Measurements from ENCODE around the gene CCDC60. TPM values are rescaled to one million over a fixed set of nuclear protein-coding genes. Genes with fewer than 3 reads are reported as not detected.

Gene CCDC60
- total RNA-seq, 4 donors from 2014 or later, result not detected

DNA sequence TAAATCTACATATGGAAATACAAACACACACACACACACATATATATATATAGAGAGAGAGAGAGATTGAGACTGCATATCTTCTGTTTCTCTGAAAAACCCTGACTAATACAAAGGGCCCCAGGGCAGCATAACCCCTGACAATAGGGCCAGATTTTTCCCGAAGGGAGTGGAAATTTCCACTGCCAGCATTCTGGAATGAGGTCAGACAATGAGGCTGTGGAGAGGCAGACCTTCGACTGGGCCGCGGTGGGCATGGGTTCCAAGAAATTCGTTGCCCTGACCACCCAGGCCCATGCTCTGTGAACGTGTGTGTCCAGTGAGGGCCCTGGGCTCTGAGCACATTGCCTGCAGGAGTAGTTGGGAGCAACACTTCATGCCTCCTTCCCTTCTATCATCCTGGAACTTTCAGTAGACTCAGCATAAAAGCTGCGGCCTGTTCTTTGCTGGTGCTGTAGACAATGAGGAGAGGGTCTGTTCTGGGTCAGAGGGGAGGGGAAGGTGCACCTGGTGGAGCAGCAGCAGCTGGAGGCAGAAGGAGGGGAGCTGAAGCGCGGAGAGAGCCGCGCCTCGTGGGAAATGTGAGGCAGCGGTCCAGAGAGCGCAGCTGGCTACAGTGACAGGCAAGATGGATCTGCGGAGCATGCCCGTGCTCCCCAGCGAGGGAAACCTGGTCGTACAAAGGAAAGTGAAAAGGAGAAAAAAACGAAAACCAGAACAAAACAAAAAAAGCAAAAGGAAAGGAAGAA, 25.6 kb upstream of the CCDC60 start:
- no peak overlapping the region for H3K4me3 ChIP-seq (ENCODE audit: low read depth, poor library complexity, severe bottlenecking)
- DNase-seq (ENCODE audit: low spot score in 2 of 2), result no peak
- no peak for TF ChIP-seq POLR2A (IDR thresholded peaks at IDR 0.05)
- TF ChIP-seq, protein P1, sequence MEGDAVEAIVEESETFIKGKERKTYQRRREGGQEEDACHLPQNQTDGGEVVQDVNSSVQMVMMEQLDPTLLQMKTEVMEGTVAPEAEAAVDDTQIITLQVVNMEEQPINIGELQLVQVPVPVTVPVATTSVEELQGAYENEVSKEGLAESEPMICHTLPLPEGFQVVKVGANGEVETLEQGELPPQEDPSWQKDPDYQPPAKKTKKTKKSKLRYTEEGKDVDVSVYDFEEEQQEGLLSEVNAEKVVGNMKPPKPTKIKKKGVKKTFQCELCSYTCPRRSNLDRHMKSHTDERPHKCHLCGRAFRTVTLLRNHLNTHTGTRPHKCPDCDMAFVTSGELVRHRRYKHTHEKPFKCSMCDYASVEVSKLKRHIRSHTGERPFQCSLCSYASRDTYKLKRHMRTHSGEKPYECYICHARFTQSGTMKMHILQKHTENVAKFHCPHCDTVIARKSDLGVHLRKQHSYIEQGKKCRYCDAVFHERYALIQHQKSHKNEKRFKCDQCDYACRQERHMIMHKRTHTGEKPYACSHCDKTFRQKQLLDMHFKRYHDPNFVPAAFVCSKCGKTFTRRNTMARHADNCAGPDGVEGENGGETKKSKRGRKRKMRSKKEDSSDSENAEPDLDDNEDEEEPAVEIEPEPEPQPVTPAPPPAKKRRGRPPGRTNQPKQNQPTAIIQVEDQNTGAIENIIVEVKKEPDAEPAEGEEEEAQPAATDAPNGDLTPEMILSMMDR (IDR thresholded peaks at IDR 0.05), result no peak
- 51 to 63% methylated on average over 19 of the region's 19 CpGs for WGBS, 2 donors
- intact Hi-C loops (cut with DNase I; ENCODE audit: low total_unique reads), result no loop called here

DNA sequence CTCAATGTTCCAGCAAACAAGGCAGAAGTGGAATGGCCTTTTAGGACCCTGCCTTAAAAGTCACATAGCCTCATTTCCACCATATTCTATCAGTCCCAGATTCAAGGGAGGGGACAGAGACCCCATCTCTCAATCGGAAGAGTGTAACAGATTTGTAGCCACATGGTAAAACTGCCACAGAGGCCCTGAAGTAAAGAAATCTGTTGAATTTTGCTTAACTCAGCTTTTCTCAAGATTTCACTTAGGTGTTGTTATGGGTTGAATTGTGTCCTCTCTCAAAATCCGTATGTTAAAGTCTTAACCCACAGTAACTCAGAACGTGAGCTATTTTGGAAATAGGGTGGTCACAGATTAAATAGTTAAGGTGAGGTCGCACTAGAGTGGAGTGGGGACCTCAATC, 22.7 kb upstream of the CCDC60 start:
- intact Hi-C loops (cut with DNase I; ENCODE audit: low total_unique reads), result no loop called here
- H3K4me3 ChIP-seq (ENCODE audit: low read depth, poor library complexity, severe bottlenecking), result no peak overlapping the region
- TF ChIP-seq, protein P1 (IDR thresholded peaks at IDR 0.05), result no peak
- TF ChIP-seq POLR2A (IDR thresholded peaks at IDR 0.05), result no peak
- 69 to 87% methylated on average over 4 of the region's 4 CpGs for WGBS, 2 donors
- no peak for DNase-seq (ENCODE audit: low spot score in 2 of 2)

DNA sequence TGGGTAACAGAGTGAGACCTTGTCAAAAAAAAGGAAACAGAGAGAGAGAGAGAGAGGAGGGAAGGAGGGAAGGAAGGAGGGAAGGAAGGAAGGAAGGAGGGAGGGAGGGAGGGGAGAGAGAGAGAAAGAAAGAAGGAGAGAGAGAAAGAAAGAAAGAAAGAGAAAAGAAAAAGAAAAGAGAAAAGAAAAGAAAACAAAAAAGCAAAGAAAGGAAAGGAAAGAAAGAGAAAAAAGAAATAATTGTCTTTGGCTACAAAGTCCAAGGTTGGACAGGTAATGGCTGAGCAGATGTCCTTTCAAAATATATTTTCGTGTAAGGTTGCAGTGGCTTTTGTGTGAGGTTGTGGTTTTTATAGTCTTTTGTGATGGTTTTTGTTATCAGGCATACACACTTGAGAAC, 21.6 kb upstream of the CCDC60 start:
- TF ChIP-seq, protein P1 (IDR thresholded peaks at IDR 0.05), result no peak
- TF ChIP-seq POLR2A (IDR thresholded peaks at IDR 0.05), result no peak
- no peak for DNase-seq (ENCODE audit: low spot score in 2 of 2)
- WGBS, 2 donors, result 69 to 72% methylated on average over 1 of the region's 1 CpG
- H3K4me3 ChIP-seq (ENCODE audit: low read depth, poor library complexity, severe bottlenecking), result no peak overlapping the region
- intact Hi-C loops (cut with DNase I; ENCODE audit: low total_unique reads), result no loop called here

DNA sequence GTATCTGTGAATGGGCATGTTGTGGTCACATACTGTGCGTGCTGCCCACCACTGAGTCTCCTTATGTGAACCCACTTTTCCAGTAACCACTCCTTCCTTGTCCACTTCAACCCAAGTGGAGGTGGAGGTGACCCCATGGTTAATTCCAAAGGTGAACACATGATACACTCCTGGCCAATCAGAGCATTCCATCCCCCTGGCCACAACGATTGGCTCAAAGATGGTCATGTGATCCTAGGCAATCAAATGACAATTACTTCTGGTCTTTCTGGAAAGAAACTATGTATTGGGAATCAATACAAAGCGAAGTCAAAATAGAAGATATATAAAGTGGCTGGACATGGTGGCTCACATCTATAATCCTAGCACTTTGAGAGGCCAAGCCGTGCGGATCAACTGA, 20.2 kb upstream of the CCDC60 start:
- 92 to 95% methylated on average over 5 of the region's 5 CpGs for WGBS, 2 donors

DNA sequence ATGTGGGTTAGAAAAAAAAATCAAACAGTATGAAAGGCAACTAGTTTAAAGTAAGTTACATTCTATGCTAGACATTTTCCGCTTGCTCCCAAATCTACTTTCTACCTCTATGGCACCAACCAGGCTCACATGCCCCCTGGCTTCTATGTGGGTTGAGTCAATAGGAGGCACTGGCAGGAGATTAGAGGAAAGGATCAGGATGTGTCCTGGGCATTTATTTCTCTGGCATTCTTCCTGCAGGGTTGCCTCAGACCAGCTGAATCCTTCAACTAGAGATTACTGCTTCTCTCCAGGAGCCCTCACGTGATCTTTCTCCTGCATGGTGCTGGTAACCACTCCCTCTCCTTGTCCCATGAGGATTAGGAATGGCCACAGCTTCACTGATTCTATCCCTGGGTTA, 14.9 kb upstream of the CCDC60 start:
- no peak for TF ChIP-seq POLR2A (IDR thresholded peaks at IDR 0.05)
- TF ChIP-seq, protein P1 (IDR thresholded peaks at IDR 0.05), result no peak
- H3K4me3 ChIP-seq (ENCODE audit: low read depth, poor library complexity, severe bottlenecking), result no peak overlapping the region
- 42 to 49% methylated on average over 2 of the region's 2 CpGs for WGBS, 2 donors
- intact Hi-C loops (cut with DNase I; ENCODE audit: low total_unique reads), result no loop called here
- peak in 1 of 2 donors; percentile 52 for DNase-seq (ENCODE audit: low spot score in 2 of 2)

More for the DNA sequence above, 20.2 kb upstream of the CCDC60 start:
- intact Hi-C loops (cut with DNase I; ENCODE audit: low total_unique reads), result no loop called here
- no peak overlapping the region for H3K4me3 ChIP-seq (ENCODE audit: low read depth, poor library complexity, severe bottlenecking)
- DNase-seq (ENCODE audit: low spot score in 2 of 2), result no peak
- TF ChIP-seq POLR2A (IDR thresholded peaks at IDR 0.05), result no peak
- TF ChIP-seq, protein P1 (IDR thresholded peaks at IDR 0.05), result no peak

DNA sequence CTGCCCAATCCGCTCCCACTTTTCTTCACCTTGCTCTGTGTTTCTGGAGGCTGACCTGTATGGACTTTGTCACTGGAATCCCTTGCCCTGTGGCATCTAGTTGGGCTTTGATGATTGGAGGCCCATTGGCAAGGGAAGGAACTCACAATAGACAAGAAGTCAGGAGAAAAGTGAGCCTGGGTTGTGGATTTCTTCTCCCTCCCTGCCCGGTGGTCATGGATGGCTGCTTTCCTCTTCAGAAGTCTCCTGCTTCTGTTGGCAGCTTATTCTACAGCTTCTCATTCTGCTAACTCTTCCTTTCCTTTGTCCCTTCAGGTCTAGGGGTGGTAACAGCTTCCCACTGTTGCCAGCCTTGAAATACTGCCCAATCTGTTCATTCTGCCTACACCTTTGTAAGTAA, 13.9 kb upstream of the CCDC60 start:
- TF ChIP-seq, protein P1 (IDR thresholded peaks at IDR 0.05), result no peak
- TF ChIP-seq POLR2A (IDR thresholded peaks at IDR 0.05), result no peak
- intact Hi-C loops (cut with DNase I; ENCODE audit: low total_unique reads), result no loop called here
- 45 to 48% methylated on average over 2 of the region's 2 CpGs for WGBS, 2 donors
- no peak overlapping the region for H3K4me3 ChIP-seq (ENCODE audit: low read depth, poor library complexity, severe bottlenecking)
- peak in 1 of 2 donors; percentile 58 for DNase-seq (ENCODE audit: low spot score in 2 of 2)

Measured in lower leg skin (tissue), 4 donors.